ENCODE data around the gene DBX2.
"Not testable (repeated sequence)": the region's sequence is repeated elsewhere in the genome, so short reads cannot be mapped to it uniquely, and the experiment has no call there.

The DBX2 gene
- 0 reads per million in 2 donors for total RNA-seq

DNA sequence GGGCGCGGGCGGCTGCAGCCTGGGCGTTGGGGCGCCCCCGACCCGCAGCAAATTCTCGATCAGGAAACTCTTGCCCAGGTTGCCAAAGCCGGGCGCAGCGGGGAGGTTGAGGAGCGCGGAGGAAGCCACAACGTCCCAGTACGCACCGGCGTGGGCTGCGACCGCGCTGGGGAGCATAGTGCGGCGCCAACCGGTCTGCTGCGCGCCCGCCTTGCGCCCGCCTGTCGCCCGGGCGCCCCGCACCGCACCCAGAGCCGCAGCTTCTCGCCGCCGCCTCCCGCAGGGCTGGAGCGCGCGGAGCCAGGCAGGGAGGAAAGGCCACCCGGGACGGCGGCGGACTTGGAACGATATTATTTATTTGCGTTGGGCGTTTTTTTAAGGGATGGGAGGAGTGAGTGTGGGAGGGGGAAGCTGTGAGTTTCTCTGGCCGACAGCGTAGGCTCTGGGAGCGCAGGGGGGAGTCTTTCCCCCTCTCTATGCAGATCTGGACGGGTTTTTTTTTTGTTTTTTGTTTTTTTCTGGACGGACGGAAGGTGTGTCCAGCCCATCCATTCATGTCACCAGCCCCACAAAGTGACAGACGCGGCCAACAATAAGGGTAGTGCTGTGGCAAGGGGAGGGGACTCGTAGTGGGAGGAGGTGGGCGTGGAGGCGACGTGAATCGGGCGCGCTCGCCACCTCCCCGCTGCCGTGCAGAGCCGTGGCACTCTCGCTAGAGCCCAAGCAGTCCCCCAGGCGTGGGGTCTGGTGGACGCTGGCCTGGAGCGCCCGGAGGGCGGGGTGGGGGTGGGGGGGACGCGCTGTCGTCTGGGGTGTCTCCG lies at the start of gene DBX2:
Gene DBX2 (minus strand): TSS at position 349 of the 821 bp plus-strand sequence. CDS start 172 bp downstream, at position 177.
- DNase-seq, result no peak

DNA sequence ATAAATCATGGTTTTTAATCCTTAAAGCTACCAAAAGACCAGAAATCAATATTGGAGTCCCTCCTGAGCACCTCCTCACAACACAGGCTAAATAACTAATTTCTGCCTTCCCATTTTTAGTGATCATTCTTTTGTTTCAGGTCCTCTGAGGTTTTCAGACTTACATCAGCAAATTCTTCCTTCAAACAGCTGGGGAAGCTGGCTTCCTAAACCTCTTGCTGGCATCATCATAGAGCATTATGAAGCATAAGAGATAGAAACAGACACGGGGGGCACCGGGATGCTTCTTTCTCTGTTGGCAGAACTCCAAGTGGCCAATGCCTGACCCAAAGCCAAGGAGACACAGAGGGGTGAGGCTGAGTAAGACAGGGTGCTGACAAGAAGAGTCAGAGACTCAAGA lies 47.9 kb upstream of the DBX2 start:
- DNase-seq, result no peak

DNA sequence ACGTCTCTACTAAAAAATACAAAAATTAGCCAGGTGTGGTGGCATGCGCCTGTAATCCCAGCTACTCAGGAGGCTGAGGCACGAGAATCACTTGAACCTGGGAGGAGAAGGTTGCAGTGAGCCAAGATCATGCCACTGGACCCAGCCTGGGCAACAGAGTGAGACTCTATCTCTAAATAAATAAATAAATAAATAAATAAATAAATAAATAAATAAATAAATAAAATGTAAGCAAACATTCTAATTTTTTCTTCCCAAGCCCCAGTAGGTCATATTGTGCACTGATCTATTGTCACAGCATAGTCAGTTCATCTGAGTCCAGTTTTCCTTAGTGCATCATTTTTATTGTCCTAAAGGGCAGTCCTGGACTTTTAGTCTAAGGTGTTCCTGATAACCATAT lies 44.5 kb upstream of the DBX2 start:
- not testable (repeated sequence) for DNase-seq

DNA sequence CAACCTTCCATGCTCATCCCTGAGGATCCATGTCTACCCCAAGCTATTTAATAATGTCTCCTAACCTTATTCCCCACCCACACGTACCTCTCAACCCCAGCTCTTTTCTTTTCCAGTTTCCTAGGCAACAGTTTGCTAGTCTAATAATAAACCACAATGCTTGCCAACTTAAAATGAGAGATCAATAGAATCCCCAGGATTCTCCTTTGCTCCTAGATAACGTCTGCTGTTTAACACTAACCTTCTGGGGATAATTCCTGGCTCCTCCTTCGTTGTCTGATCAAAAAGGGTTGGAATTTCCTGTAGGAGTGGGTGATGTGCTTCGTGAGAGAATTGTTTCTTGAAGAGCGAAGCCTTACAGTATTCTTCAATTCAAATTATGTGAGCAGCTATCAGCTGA lies 42.2 kb upstream of the DBX2 start:
- no peak for DNase-seq

DNA sequence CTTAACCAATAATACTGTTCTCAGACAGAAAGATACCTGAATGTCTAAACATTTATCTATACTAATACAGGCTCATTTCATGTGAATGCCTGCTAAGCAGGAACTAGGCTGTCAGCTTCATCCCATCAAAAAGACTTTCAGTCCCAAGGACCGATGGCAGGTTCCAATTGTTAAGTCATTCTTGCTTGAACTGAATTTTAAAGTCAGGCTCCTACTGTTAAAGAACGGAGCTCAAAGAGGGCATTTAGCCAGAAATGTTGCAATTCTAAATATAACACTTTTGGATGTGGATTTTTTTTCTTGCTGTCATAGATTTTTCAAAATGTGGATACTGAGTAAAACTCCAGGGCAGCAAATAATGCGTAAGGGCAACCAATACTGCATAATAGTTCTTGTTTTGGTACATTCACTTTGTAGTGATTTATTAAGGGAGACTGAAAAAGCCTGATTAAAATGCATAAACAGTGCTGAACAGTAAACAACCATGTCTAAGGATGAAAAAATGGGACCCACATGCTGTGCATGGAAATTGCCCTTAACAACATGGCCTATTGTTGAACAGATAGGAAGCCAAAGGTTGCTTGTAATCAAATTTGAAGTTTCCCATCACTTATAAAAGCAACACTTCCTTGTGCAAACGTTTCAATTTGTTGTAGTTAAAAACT lies 38.6 kb upstream of the DBX2 start:
- DNase-seq, result no peak

DNA sequence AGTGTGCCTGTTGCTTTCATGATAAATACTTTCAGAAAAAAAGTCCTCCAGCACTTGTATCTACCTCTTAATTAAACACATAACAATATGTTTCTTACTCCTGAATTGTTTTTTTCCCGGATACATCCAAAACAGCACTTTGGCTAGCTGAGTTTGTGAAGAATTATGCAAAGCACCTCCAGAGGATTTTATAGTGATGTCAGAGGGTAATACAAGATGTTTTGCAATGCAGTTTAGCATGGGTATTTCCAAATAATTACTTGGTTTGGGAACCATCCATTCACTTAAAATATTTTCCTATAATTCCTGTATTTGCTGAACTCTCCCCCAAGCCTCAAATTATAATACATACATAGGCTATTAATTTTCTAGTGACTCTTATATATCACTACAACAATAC lies 37.7 kb upstream of the DBX2 start:
- DNase-seq, result no peak

DNA sequence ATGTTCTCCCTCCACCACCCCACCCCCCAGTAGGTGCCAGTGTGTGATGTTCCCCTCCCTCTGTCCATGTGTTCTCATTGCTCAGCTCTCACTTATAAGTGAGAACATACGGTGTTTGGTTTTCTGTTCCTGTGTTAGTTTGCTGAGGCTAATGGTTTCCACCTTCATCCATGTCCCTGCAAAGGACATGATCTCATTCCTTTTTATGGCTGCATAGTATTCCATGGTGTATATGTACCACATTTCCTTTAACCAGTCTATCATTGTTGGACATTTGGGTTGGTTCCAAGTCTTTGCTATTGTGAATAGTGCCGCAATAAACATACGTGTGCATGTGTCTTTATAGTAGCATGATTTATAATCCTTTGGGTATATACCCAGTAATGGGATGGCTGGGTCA lies 33.3 kb upstream of the DBX2 start:
- not testable (repeated sequence) for DNase-seq

DNA sequence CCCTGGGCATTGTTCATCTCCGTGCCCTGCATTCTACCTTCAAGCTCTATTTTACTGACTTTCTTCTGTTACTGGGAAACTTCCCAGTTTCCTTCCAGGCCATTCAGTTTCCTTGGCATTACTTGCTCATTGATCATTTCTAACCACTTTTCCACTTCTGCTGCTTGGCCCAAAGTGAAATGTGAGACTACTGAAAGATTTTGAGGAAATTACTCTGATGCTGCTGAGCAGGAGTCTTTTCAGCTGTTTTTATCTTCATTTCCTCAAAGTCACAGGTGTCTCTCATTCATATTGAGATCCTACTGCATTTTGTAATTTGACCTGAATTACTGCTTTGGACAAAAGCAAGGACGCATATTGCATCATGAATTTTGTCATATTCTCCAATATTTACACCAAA lies 26.4 kb upstream of the DBX2 start:
- DNase-seq, result no peak

DNA sequence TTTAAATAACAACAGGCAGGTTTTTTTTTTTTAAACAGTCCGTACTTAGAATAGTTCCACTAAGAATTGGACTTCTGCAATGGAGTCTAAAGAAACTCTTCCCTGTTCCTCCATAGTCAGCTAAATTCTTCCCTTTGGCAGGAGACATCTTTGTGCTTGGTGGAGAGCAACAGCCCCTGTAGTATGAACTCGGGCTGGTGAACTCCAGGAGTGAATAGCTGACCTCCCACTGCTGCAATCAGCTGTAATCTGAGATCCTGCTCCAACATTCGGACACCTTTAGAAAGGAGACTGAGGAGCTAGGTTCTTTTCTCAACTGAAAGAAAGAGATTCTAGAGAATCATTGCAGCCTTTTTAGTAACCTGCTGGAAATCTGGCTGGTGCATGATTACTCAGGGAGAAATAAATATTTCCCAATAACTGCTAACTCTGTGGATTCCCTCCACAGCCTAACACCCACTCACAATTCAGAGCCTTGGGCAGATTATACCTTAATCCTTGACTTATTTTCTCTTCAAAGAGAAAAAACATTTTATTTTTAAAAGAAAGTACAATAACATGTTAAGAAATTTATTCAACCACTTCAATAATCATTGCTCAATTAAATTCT lies 25.6 kb upstream of the DBX2 start:
- DNase-seq, result no peak

DNA sequence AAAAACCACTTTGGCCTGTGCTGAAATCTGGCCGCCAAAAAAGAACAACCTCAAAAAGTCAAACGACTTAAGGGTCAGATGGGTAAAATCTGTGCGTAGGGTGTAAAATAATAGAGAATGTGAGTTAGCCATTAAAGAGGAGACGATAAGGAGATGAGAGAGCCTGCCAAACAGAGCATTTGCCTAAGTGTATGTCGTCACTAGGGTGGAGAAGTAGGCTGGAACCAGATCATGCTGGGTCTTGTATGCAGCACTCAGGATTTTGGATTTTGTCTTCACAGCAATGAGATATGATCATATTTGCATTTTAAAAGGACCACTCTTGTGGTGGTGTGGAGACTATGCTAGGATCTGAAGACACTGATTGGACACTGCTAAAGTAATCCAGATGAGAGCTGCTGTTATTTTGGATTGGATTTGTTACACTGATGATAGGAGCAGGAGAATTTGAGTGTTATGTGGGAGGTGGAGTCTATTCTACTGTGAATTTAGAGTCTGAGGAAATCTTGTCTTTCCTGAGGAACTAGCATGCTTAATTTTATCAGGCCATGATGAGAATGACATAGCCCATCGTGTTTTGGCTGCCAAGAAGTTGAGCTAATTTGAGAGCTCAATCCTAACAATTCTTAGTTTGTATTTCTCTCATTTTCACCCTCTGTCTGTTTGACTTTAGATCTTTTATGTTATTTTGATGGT lies 24.8 kb upstream of the DBX2 start:
- DNase-seq, result no peak

DNA sequence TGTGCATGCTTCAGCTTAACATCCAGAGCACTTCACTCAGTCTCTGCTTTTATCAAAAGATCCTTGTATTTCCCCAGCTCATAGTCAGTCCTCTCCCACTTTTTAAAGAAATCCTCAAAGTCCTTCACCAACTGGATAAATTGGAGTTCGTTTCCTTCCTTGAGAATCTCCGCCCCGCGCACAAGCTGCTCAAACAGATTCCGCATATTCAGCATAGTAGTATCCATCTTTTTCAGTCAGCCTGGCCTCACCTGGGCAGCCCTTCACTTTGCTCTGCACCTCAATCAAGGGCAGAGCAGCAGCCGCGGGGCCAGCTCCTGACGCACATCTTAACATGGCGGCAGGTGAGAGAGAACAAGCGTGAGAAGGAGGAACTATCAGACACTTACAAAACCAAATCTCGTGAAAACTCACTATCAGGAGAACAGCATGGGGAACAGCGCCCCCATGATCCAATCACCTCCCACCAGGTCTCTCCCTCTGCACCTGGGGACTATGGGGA lies 14.3 kb upstream of the DBX2 start:
- DNase-seq, result no peak

DNA sequence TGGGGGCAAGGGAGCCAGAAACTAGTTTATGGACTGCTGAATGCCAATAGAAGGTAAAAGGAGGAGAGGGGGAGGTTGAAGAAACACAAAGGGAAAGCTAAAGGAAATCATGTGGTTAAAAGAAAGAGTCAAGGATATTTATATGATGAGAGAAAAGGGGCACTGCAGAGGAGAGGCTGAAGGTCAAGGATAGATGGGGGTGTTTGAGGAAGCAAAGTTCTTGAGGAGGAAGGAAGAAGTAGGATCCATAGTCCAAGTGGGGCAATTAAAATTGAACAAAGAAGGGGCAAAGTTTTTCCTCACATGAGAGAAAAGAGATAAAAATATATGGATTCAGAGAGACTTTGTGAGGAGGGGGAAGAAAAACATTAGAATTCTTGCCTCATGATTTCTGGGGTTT lies 10.1 kb upstream of the DBX2 start:
- DNase-seq, result no peak

DNA sequence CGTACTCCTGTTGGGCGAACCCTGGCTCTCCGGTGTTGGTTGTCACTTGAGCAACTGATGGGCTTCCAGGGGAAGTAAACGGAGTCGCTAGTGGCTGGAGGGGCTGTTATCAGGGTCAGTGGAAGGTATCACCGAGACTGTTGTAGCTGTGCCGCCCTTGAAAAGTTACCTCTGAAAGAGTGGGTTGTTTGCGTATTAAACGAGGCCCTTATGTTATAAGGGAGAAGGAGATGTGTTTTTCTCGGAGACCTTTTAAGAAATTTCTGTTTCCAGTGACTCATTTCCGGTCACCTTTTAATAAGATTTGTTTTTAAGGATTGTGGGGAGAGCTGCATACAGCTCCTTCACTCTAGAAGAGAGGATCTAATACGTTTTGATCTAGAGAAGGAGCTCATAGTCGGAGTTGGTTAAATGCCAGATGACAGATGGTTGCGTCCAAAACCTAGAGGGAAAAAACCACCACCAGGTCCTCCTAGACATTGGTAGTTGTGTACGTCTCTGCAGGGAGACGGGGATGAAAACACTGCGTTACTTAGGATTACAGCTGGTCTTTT lies 750 bp upstream of the DBX2 start:
- no peak for DNase-seq

DNA sequence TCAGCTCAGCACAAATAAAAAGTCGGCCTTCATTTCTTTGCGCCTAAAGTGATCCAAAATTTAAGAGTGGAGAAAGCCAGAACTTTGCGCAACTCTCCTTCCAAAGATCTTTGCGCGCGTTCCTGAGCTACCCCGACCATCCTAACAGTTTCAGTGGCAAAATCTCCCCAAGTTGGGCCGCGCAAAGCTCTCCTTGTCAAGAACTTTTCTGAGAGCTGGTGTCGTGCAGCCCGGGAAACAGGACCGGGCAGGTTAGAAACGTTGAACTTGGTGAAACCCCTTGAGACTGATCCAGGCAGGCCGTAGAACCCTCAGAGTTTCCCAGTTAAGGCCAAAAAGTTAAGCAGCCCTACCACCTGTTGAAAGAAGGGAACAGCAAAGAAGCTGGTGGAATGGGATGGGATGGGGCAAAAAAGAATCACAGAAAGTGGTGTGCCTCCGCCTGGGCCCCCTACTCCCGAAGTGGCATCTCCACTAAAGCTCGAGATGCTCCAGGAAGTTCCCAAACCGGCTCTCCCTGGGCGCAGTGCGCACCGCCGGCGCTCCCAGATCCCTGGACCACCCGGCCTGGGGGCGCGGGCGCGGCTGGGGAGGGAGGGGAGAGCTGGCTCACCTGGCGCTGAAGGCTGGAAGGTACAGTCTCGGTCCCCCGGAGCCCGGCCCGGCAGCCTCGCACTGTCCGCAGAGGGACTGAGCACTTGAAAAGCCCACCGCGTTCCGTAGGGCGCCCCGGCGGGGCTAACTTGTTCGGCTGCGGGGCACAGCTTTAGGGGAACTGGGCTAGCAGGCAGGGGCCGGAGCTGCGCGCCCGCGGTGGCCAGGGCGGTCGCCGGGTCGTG lies 768 bp downstream of the DBX2 start:
- no peak for DNase-seq

DNA sequence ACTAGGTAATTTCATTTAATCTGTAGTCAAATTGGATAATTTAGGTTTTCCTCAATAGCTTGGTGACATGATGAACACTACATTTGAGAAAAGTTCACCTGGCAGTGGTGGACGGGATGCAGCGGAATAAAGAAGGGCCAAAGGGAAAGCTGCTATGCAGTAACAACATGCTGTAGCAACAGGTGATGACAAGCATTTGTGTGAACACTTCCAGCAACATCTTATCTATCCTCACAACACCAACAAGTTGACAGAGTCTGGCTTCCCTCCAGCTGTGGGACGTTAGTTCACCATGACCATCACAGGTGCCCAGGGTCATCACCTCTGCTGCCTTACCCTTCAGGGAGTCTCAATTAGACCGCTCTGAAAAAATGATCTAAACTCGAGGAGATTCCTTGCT lies 8.3 kb downstream of the DBX2 start:
- DNase-seq, result no peak

DNA sequence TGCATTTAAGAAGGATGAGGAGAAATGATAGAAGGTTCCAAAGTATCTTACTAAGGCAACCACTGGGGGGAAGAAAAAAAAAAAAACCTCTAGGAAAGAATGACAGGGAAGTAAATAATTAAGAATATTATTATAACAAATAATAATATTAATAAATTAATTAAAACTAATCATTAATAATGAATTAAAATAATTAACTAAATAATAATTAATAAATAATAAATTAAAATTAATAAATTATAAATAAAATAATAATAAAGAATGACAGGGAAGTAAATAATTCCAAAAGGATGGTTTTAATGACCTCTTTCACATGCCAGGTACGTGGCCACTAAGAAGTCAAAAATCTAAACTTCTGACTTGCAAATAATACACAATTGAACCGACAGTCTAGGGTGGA lies 9.9 kb downstream of the DBX2 start:
- DNase-seq, result no peak

DNA sequence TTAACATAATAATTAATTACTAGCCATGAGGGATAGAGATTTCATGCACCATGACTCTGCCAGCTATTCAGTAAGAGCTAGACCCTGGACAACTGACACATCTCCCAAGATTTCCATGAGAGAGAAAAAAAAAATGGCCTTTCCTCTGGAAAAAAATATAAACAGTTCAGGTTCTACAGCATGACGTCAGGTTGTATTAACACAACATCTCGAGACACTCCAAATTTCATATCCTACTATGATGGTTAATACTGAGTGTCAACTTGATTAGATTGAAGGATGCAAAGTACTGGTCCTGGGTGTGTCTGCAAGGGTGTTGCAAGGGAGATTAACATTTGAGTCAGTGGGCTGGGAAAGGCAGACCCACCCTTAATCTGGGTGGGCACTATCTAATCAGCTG lies 11.1 kb downstream of the DBX2 start:
- no peak for DNase-seq

DNA sequence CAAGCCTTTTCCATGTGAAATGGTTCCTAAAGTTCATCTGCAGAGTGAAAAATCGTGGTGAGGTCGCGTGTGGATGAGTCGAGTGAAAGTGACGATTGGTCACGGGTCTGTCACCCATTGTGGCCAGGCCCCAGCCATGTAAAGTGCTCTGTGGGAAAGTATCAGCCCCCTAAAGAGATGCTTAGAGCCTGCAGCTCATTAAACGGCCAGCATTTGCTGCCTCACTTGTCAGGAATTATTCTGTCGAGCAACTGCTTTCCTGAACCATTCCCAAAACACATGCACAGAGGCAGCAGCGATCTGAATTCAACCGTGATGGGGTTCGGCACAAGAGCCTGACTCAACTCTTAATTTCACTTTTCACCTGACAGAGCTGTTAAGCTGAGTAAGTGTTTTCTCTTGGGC lies 16.0 kb downstream of the DBX2 start:
- DNase-seq, result no peak

DNA sequence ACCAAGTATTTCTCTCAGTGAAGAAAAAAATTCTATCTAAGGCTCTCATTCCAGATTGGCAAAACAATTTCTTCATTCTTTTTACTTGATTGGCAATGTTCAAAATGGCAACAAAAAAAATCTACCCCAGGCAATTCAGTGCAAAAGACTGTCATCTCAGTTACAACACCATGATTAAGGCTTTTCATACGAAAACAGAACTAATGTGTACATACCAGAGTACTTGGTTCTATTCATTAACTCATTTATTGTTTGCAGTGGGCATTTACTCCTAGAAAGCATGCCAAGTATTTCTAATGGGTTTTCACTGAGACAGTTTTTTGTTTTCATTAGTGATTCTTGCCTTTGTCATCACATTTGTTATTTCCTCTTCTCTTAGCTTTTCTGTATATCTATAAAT lies 33.0 kb downstream of the DBX2 start:
- no peak for DNase-seq

DNA sequence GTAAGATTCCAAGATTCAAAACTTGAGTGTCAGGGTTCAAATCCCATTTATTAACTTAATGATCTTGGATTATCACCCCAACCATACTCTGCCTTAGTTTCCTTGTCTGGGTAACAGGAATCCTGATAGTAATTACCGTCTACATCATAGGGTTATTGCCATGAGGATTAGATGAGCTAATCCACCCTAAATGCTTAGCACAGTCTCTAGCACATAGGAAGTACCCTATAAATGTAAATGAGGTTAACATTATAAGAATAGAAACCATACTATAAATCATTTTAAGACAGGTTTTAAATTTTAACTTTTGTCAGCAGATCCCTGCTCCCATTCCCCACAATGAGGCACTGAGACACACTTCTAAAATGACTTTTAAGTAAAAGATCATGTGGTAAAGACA lies 36.5 kb downstream of the DBX2 start:
- no peak for DNase-seq

DNA sequence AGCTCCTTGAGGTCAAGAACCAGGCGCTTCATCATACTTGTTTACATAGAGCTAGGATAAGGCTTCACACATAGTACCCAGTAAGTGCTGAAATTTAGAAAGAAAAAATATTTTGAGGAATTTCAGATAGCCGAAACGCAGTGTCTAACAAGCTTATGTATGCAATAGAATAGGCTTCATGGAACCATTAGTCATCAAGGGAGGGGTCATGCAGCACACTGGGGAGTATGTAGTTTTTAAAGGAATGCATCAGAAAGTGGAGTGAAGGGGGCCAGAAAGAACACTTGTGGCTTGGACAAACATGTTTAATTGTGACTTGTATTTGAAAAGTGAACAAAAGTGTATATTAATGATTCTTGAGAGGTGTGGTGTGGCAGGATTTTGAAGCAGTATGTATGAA lies 38.1 kb downstream of the DBX2 start:
- DNase-seq, result no peak

DNA sequence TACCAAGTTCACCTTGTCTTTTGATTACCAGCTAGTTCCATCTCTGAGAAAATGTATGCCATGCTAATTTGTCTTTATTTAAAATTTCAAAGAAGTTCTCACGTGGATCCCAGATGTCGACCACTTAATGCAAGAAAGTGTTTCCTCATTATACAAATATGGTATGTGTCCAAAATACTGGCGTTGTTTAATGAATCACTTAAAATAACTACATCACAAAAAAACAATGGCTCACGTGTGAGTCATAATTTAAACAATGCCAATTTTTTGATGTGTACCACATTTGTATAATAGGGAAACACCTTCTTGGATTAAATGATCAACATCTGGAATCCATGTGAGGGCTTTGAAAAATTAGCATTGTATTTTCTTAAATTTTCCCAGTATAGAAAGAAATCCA lies 40.8 kb downstream of the DBX2 start:
- DNase-seq, result no peak
